GM12801 (cell line): Measurements from ENCODE around the gene SEC61B.

Experiments
- TF ChIP-seq, protein P1 (sequence below): IDR thresholded peaks from one replicate; pipeline ENCODE4 v1.5.1; 2011; ENCODE audit warnings: control low read depth; ENCODE audit not compliant: insufficient read length; ENCODE audit errors: extremely low read depth

Gene SEC61B

DNA sequence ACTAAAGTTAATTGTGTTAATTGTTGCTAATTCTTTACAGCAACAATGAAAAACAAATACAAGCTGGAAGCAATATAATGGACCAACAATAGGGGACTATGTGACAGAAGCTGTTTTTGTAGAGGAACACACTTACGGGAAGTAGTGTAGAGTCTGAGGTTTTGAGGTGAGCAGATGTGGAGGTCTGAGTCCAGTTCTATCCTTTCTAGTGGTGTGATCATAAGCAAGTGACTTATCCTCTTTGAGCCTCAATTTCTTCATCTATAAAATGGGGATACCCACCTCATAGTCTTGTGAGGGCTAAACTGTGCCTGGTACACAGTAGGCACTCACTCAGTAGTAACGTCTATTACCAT lies 28.6 kb upstream of the SEC61B start:
- TF ChIP-seq, protein P1, sequence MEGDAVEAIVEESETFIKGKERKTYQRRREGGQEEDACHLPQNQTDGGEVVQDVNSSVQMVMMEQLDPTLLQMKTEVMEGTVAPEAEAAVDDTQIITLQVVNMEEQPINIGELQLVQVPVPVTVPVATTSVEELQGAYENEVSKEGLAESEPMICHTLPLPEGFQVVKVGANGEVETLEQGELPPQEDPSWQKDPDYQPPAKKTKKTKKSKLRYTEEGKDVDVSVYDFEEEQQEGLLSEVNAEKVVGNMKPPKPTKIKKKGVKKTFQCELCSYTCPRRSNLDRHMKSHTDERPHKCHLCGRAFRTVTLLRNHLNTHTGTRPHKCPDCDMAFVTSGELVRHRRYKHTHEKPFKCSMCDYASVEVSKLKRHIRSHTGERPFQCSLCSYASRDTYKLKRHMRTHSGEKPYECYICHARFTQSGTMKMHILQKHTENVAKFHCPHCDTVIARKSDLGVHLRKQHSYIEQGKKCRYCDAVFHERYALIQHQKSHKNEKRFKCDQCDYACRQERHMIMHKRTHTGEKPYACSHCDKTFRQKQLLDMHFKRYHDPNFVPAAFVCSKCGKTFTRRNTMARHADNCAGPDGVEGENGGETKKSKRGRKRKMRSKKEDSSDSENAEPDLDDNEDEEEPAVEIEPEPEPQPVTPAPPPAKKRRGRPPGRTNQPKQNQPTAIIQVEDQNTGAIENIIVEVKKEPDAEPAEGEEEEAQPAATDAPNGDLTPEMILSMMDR: no peak

GRCh38 chr9:99197124-99197630 lies 24.9 kb upstream of the SEC61B start:
- TF ChIP-seq, protein P1: no peak

GRCh38 chr9:99197987-99198386 lies 24.1 kb upstream of the SEC61B start:
- TF ChIP-seq, protein P1: no peak

GRCh38 chr9:99199938-99200539 lies 22.0 kb upstream of the SEC61B start:
- TF ChIP-seq, protein P1: no peak

DNA sequence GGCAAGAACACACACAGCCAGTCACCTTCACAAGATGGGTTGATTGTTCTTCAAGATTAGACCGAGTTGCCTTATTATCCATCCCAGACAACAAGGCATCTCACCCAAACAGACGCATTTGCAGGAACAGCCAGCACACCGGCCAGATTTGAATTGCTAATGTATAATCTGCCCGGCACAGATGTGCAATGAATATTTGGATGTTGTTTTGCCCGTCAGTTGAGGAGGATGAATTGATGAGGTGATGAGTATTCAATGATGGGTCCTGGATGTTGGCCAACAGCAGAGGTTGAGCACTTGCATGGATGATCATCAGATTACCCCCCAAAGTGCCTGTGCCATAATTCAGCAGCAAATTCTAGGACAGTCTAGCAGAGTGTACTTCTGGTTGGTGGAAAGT lies 20.5 kb upstream of the SEC61B start:
- TF ChIP-seq, protein P1: no peak

DNA sequence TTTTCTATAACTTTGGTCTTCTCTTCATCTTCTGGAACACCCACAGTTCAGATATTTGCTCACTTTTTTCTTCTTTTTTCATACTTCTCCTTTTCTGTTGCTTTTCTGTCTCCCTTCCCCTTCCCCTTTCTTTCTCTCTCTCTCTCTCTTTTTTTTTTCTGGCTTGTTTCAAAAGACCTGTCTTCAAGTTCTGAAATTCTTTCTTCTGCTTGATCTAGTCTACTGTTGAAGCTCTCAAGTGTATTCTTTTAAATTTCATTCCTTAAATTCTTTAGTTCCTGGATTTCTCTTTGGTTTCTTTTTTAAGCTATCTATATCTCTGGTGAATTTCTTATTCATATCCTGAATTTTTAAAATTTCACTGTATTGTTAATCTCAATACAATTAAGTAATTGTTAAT lies 11.5 kb upstream of the SEC61B start:
- TF ChIP-seq, protein P1: no peak

DNA sequence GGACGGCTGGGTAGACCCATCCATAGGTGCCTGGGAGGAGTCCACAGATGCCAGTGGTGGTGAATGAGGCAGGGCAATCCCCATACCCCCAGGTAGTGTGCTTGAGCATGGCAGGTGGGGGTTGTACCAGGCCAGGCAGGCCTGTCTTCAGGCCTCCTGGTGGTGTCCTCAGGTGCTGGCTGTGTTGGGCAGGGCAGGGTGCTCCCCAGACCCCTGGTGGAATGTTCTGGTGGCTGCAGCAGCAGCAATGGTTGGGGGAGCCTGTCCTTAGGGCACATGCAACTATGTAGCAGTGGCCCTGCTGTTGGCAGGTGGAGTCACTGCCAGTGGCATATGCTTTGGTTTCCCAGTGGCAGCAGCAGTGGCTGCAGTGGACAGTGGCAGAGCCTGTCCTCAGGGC lies 10.3 kb upstream of the SEC61B start:
- TF ChIP-seq, protein P1: no peak
